Naive thymus-derived CD8-positive, alpha-beta T cell (primary cell): ENCODE measurements around the gene CRYBG1. TPM values are rescaled to one million over a fixed set of nuclear protein-coding genes. Genes with fewer than 3 reads are reported as not detected.

Experiments
- ATAC-seq, 2 donors: fragments of 150-1000 bp; cut with Tn5 transposase in 1 of 2; sonication (Bioruptor Pico), chemical (Tn5 transposase) in 1 of 2; 1 replicate in 1 of 2; 2 replicates in 1 of 2; pipeline ENCODE4 v1.10.0; 2021; ENCODE audit warnings: mild to moderate bottlenecking in 2 of 2, moderate library complexity in 2 of 2
- POLR2A ChIA-PET: fragments of 350-600 bp; sonication (Branson Sonifier 250); formaldehyde crosslinking; loops from one replicate; lab custom pipeline; 2021; ENCODE audit warnings: antibody characterized with exemption; lab: Charles Lee
- DNase-seq, 10 donors: peaks; one replicate each; pipeline versions ENCODE4 v3.0.0 to v3.0.0-alpha.2; 2020 to 2022
- H3K27ac Mint-ChIP-seq, 10 donors: one replicate each; pipeline ENCODE4 v1.8.0; 2020 to 2022; ENCODE audit warnings: mild to moderate bottlenecking in 10 of 10, mixed read lengths in 10 of 10, moderate library complexity in 4 of 10, inconsistent platforms in 1 of 10
- H3K27me3 Mint-ChIP-seq, 5 donors: one replicate each; pipeline ENCODE4 v1.8.0; 2021 to 2022; ENCODE audit warnings: mixed read lengths in 5 of 5
- H3K36me3 Mint-ChIP-seq, 3 donors: one replicate each; pipeline ENCODE4 v1.8.0; 2020 to 2022; ENCODE audit warnings: mixed read lengths in 3 of 3, mild to moderate bottlenecking in 2 of 3, inconsistent platforms in 1 of 3
- H3K4me1 Mint-ChIP-seq, 4 donors: one replicate each; pipeline ENCODE4 v1.8.0; 2021 to 2022; ENCODE audit warnings: mixed read lengths in 4 of 4
- H3K4me3 Mint-ChIP-seq, 10 donors: one replicate each; pipeline ENCODE4 v1.8.0; 2020 to 2022; ENCODE audit warnings: mild to moderate bottlenecking in 10 of 10, mixed read lengths in 10 of 10, moderate library complexity in 6 of 10, inconsistent platforms in 1 of 10
- H3K9me3 Mint-ChIP-seq, 9 donors: one replicate each; pipeline ENCODE4 v1.8.0; 2020 to 2022; ENCODE audit warnings: mixed read lengths in 9 of 9, mild to moderate bottlenecking in 3 of 9, inconsistent platforms in 1 of 9, moderate library complexity in 1 of 9
- polyA plus RNA-seq, 3 donors: library from polyadenylated mRNA; unstranded; fragments of 300-500 nt; fragmentation: Illumina TruSeq; gene quantifications; one replicate each; pipeline ENCODE4 v1.2.3, GENCODE V29; 2021
- total RNA-seq, 8 experiments: library from RNA in 2 of 8; stranded (reverse) in 2 of 8; gene quantifications; one replicate each; pipeline ENCODE4 v1.2.3 and lab custom pipeline; 2021 to 2026

CRYBG1 gene
- total RNA-seq (10 to 100 TPM; 26.1 to 28.2 TPM), polyA plus RNA-seq (10 to 100 TPM; 10.1 to 19.4 (median 10.2) TPM), total RNA-seq (lab: John Stamatoyannopoulos, UW) (50.5 to 219 (median 150) reads per million in 6 experiments)

GRCh38 chr6:106360410-106360988, at the start of gene CRYBG1:
Gene CRYBG1, plus strand, starts transcription at chr6:106360717. Its CDS starts 192 bp downstream, at chr6:106360909.
- Mint-ChIP-seq H3K27ac (peak within 1 kb of the TSS in 1 of 10 donors; percentile 20), H3K27me3 (peaks cover 26 to 53% (median 39%) of the 10 kb centered on the region in 5 donors), H3K36me3 (peaks cover 0 to 2% (median 0%) of the 10 kb centered on the region in 3 donors), H3K9me3 (no peaks in the 10 kb centered on the region), H3K4me1 (peaks cover 3 to 11% (median 8%) of the 10 kb centered on the region in 4 donors), H3K4me3 (peak within 1 kb of the TSS; percentile 77 to 89 (median 83))
- DNase-seq (peak; percentile 46 to 81 (median 74)), ATAC-seq (peak; percentile 88 to 94)
- POLR2A ChIA-PET, result no interaction called here

GRCh38 chr6:106315765-106316374, 44.6 kb upstream of the CRYBG1 start:
- Mint-ChIP-seq H3K9me3 (no peaks in the 10 kb centered on the region), H3K27me3 (no peaks in the 10 kb centered on the region), H3K36me3 (peaks cover 4 to 58% (median 25%) of the 10 kb centered on the region in 3 donors), H3K27ac (peak overlapping the region in 1 of 10 donors; percentile 27), H3K4me1 (peaks cover 39 to 71% (median 65%) of the 10 kb centered on the region in 4 donors), H3K4me3 (no peak overlapping the region)
- DNase-seq (no peak), ATAC-seq (no peak)
- POLR2A ChIA-PET, result interaction anchor here (0.8 kb wide), 1 partner anchor 9 kb away, joined by 4 read pairs; the partner anchor contains the start of gene ATG5

- POLR2A ChIA-PET, result no interaction called here
- Mint-ChIP-seq H3K4me3 (peak overlapping the region in 1 of 10 donors; percentile 11), H3K36me3 (peaks cover 4 to 53% (median 21%) of the 10 kb centered on the region in 3 donors), H3K27ac (peak overlapping the region in 6 of 10 donors; percentile 1 to 49 (median 9)), H3K4me1 (peaks cover 35 to 71% (median 65%) of the 10 kb centered on the region in 4 donors), H3K9me3 (no peaks in the 10 kb centered on the region), H3K27me3 (no peaks in the 10 kb centered on the region)
- ATAC-seq (no peak), DNase-seq (no peak)
These were observed 44.1 kb upstream of the CRYBG1 start for GRCh38 chr6:106316375-106316766.

GRCh38 chr6:106318061-106318460, 42.5 kb upstream of the CRYBG1 start:
- POLR2A ChIA-PET, result no interaction called here
- Mint-ChIP-seq H3K36me3 (peaks cover 4 to 37% (median 10%) of the 10 kb centered on the region in 3 donors), H3K27ac (no peak overlapping the region), H3K4me3 (no peak overlapping the region), H3K4me1 (peaks cover 30 to 71% (median 64%) of the 10 kb centered on the region in 4 donors), H3K27me3 (no peaks in the 10 kb centered on the region), H3K9me3 (no peaks in the 10 kb centered on the region)
- no peak for DNase-seq
- ATAC-seq, result no peak

GRCh38 chr6:106318851-106319250, 41.7 kb upstream of the CRYBG1 start:
- POLR2A ChIA-PET, result no interaction called here
- Mint-ChIP-seq H3K9me3 (no peaks in the 10 kb centered on the region), H3K4me3 (no peak overlapping the region), H3K36me3 (peaks cover 4 to 31% (median 8%) of the 10 kb centered on the region in 3 donors), H3K27me3 (no peaks in the 10 kb centered on the region), H3K27ac (no peak overlapping the region), H3K4me1 (peaks cover 35 to 72% (median 67%) of the 10 kb centered on the region in 4 donors)
- DNase-seq, result no peak
- no peak for ATAC-seq

- H3K27ac Mint-ChIP-seq, result no peak overlapping the region
- H3K4me3 Mint-ChIP-seq, result no peak overlapping the region
- peaks cover 38 to 76% (median 72%) of the 10 kb centered on the region in 4 donors for H3K4me1 Mint-ChIP-seq
- POLR2A ChIA-PET, result no interaction called here
- H3K9me3 Mint-ChIP-seq, result no peaks in the 10 kb centered on the region
- H3K27me3 Mint-ChIP-seq, result peaks cover 0 to 2% (median 0%) of the 10 kb centered on the region in 5 donors
- H3K36me3 Mint-ChIP-seq, result peaks cover 0 to 8% (median 1%) of the 10 kb centered on the region in 3 donors
- DNase-seq (no peak), ATAC-seq (no peak)
These were observed 38.6 kb upstream of the CRYBG1 start for GRCh38 chr6:106321940-106322339.

GRCh38 chr6:106324726-106325335, 35.7 kb upstream of the CRYBG1 start:
- DNase-seq (peak in 1 of 10 donors; percentile 6), ATAC-seq (no peak)
- Mint-ChIP-seq H3K27ac (peak overlapping the region; percentile 94 to 99 (median 98)), H3K36me3 (peaks cover 0 to 5% (median 1%) of the 10 kb centered on the region in 3 donors), H3K4me1 (peaks cover 29 to 59% (median 55%) of the 10 kb centered on the region in 4 donors), H3K4me3 (peak overlapping the region; percentile 95 to 100 (median 98)), H3K27me3 (peaks cover 3 to 14% (median 7%) of the 10 kb centered on the region in 5 donors), H3K9me3 (no peaks in the 10 kb centered on the region)
- POLR2A ChIA-PET, result interaction anchor here (0.5 to 1.4 kb wide), 10 partner anchors 9 to 1135 kb away, joined by 3 to 9 read pairs (median 4); partner anchors contain the start of gene PDSS2

- DNase-seq (peak; percentile 95 to 100 (median 99)), ATAC-seq (peak; percentile 90 to 93)
- Mint-ChIP-seq H3K9me3 (no peaks in the 10 kb centered on the region), H3K27ac (peak within 1 kb of the TSS; percentile 94 to 99 (median 98)), H3K36me3 (peaks cover 0 to 2% (median 1%) of the 10 kb centered on the region in 3 donors), H3K4me1 (peaks cover 29 to 52% (median 49%) of the 10 kb centered on the region in 4 donors), H3K4me3 (peak within 1 kb of the TSS; percentile 95 to 100 (median 98)), H3K27me3 (peaks cover 3 to 21% (median 11%) of the 10 kb centered on the region in 5 donors)
- POLR2A ChIA-PET, result interaction anchor here (0.5 to 1.4 kb wide), 15 partner anchors 9 to 1134 kb away, joined by 3 to 9 read pairs (median 3); partner anchors contain the start of gene PDSS2
These were observed 35.0 kb upstream of the CRYBG1 start, which contains the start of gene ATG5 for GRCh38 chr6:106325336-106326178. Gene ATG5, minus strand, starts transcription at chr6:106325760. Its CDS starts 9,552 bp downstream, at chr6:106316208.

- ATAC-seq, result peak; percentile 83
These were observed 25.7 kb upstream of the CRYBG1 start for GRCh38 chr6:106334646-106335448.

GRCh38 chr6:106339334-106340029, 21.0 kb upstream of the CRYBG1 start:
- Mint-ChIP-seq H3K27ac (peak overlapping the region in 1 of 10 donors; percentile 15), H3K4me3 (peak overlapping the region in 8 of 10 donors; percentile 7 to 61 (median 48)), H3K36me3 (no peaks in the 10 kb centered on the region), H3K9me3 (no peaks in the 10 kb centered on the region), H3K27me3 (peaks cover 16 to 46% (median 29%) of the 10 kb centered on the region in 5 donors), H3K4me1 (peaks cover 0 to 8% (median 6%) of the 10 kb centered on the region in 4 donors)
- DNase-seq (peak in 9 of 10 donors; percentile 11 to 69 (median 31)), ATAC-seq (peak; percentile 84 to 91)
- POLR2A ChIA-PET, result no interaction called here

More at GRCh38 chr6:106334646-106335448, 25.7 kb upstream of the CRYBG1 start:
- no peak overlapping the region for H3K27ac Mint-ChIP-seq
- DNase-seq, result peak; percentile 21 to 67 (median 50)
- H3K36me3 Mint-ChIP-seq, result no peaks in the 10 kb centered on the region
- H3K9me3 Mint-ChIP-seq, result no peaks in the 10 kb centered on the region
- no peak overlapping the region for H3K4me3 Mint-ChIP-seq
- peaks cover 0 to 8% (median 6%) of the 10 kb centered on the region in 4 donors for H3K4me1 Mint-ChIP-seq
- POLR2A ChIA-PET, result interaction anchor here (0.6 to 0.9 kb wide), 3 partner anchors 9 to 1268 kb away, joined by 3 to 4 read pairs (median 3); partner anchors contain the start of gene ATG5
- peaks cover 11 to 47% (median 20%) of the 10 kb centered on the region in 5 donors for H3K27me3 Mint-ChIP-seq
